GM18517 (cell line): ENCODE results near the gene JHY.

Experiments used
- ATAC-seq: cut with Tn5 transposase; IDR thresholded peaks from one replicate; pipeline ENCODE4 v1.9.1; 2021; ENCODE audit warnings: mild to moderate bottlenecking, moderate library complexity; ENCODE audit not compliant: unreplicated experiment

JHY gene

DNA sequence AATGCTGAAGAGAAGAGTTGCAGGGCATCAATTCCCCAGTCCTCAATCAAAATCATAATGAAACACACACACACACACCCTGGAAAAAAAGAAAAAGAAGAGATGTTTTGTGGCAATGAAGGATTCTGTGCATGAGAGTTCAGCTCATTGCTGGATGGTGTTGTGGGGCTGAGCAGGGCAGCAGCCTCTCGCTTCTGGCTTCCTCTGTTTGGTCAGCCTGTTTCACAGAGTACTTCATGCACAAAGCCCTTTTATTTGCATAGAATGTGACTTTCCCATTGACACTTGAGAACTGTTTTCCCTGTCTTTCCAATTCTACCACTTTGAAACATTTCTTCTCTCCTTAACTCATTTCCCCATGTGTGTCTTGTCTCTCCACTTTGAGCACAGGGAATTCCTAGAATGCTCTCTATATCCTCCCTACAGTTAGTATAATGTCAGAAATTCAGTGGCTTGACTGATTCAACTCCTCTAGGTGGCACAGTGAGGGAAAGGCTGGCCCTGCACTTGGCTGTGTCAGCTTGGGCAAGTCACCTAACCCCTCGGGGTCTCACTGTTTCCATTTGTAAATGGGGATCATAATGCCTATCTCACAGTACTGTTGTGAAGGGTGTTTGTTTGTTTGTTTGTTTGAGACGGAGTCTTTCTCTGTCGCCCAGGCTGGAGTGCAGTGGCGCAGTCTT is 124.4 kb downstream of the JHY start:
- no peak for ATAC-seq
